GM18499 (cell line): ENCODE data around the gene CLSTN1.
"Not testable (repeated sequence)": the region's sequence is repeated elsewhere in the genome, so short reads cannot be mapped to it uniquely, and the experiment has no call there.

Source experiments
- ATAC-seq: cut with Tn5 transposase; IDR thresholded peaks from one replicate; pipeline ENCODE4 v1.9.1; 2021; ENCODE audit warnings: moderate number of reproducible peaks; ENCODE audit not compliant: insufficient read depth, unreplicated experiment

Gene CLSTN1

GRCh38 chr1:9770298-9770697 is 53.5 kb downstream of the CLSTN1 start:
- ATAC-seq = no peak

DNA sequence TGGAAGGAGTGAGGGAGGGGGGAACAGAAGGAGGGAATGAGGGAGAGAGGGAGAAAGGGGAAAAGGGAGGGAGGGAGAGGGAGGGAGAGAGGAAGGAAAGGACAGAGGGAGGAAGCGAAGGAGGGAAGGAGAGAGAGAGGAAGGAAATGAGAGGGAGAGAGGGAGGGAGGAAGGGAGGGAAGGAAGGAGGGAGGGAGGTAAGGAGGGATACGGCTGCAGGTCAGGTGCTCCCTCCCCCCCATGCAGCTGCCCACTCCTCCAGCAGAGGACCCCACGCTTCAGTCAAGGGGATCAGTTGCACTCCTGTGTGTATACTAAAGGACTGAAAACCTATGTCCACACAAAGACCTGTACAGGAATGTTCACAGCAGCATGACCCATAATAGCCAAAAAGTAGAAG is 54.8 kb downstream of the CLSTN1 start:
- ATAC-seq = no peak

GRCh38 chr1:9767964-9768668 is 55.6 kb downstream of the CLSTN1 start:
- no peak for ATAC-seq

DNA sequence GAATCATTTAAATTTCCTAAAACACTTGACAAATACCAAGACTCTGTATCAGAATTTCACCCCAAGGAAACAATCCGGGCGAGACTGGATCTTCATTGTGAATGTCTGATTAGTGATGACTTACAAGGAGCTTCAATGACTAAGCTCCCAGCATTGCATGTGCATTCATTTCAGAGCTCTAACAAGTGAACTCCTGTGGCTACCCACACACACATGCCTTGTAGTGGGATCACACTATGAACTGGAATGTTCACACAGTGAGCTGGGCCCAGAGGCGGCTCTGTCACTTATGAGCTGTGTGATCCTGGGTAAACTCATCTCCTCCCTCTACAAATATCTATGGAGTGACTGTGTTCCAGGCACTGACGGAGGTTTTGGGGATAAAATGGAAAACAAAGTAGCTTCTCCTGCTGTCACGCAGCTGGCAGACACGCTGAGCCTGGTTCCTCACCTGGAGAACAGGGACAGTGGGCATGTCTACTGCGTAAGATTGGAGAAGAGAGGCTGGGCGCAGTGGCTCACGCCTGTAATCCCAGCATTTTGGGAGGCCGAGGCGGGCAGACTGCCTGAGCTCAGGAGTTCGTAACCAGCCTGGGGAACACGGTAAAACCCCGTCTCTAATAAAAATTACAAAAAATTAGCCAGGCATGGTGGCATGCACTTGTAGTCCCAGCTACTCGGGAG is 56.9 kb downstream of the CLSTN1 start:
- no peak for ATAC-seq

DNA sequence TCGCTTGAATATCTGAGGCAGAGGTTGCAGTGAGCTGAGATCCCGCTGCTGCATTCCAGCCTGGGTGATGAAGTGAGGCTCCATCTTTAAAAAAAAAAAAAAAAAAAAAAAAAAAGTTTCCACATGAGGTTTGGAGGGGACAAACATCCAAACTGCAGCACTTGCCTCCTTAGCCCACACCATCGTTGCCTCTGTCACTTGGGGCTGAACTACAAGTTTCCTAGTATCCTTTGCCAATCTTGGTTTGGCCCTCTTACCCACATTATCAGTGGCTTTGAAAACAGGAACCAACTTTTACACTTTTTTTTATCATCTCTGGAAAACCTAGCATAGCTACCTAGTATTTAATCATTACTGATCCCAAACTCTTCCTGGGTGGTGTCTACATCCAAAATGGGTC is 59.2 kb downstream of the CLSTN1 start:
- ATAC-seq = no peak

GRCh38 chr1:9763914-9764313 is 59.9 kb downstream of the CLSTN1 start:
- ATAC-seq = no peak

DNA sequence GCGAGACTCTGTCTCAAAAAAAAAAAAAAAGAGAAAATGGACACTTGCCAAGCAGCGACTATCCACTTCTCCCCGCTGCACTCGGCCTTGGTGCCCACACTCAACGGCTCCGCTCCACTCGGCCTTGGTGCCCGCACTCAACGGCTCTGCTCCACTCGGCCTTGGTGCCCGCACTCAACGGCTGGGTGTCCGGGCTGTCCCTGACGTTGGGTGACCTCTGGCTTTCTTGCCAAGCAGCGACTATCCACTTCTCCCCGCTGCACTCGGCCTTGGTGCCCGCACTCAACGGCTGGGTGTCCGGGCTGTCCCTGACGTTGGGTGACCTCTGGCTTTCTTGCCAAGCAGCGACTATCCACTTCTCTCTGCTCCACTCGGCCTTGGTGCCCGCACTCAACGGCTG is 61.3 kb downstream of the CLSTN1 start:
- ATAC-seq = not testable (repeated sequence)

- ATAC-seq = no peak
Observed at GRCh38 chr1:9761855-9762254, 61.9 kb downstream of the CLSTN1 start.

- no peak for ATAC-seq
Observed at GRCh38 chr1:9760824-9761223, 62.9 kb downstream of the CLSTN1 start.

DNA sequence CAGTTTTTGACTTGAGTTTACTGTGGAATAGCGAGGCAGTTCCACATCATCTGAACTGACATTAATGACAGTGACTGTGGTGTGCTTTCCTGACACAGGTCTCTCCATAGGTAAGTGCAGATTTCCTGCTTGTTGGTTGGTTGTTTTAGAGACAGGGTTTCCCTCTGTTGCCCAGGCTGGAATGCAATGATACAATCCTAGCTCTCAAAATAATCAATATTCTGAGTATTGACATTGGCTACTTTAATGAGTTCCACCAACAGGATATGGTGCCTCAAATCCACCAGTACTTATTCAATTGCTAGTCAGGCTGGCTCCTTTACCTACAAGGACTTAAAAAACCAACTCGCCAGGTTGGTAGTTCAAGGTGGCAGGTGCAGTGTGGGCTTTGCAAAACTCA is 63.8 kb downstream of the CLSTN1 start:
- ATAC-seq = no peak

DNA sequence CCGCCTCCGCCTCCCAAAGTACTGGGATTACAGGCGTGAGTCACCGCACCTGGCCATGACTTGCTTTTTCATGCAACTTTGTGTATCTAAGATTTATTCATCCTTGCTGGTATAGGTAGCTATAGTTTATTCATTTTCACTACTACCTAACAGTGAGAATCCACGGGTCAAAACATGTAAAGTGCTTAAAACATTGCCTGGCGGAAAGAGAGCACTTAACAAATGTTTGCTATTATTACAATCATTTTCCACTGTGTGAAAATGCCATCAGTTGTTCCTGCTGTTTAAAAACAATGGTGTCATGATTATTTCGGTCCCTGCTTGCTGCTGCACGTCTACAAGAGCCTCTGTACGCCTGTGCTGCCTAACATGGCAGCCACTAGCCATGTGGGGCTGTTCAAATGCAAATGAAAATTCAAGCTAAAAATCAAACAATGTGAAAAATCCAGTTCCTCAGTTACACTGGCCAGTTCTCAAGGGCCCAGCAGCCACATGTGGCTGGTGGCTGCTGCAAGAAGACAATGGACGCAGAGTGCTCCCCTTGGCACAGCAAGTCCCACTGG is 65.1 kb downstream of the CLSTN1 start:
- no peak for ATAC-seq

DNA sequence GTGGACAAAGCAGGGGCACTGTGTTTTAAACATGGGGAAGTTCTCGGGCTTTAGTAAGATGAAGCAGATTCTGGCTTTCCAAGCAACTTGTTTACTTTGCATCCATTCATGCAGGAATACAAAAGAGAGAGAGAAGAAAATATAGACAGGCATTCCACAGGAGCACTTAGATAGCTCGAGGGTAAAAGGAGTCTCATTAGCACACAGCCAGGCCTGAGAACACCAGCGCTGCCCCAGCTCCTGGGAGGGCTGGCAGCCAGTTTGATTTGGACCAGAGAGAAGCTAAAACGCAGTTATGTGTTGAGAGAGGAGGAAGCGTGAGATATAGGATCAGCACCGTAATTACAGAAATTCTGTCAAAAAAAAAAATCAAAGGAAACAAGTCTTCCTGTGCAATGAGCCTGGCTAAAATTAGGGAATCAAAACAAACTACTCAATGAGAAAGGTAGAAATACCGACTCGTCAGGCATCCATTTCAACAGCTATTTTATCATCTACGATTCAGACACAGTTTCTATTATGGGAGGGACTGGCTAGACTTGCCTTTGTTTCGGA is 68.2 kb downstream of the CLSTN1 start:
- no peak for ATAC-seq

GRCh38 chr1:9753121-9753531 is 70.6 kb downstream of the CLSTN1 start:
- no peak for ATAC-seq

GRCh38 chr1:9751971-9752370 is 71.8 kb downstream of the CLSTN1 start:
- ATAC-seq = no peak

DNA sequence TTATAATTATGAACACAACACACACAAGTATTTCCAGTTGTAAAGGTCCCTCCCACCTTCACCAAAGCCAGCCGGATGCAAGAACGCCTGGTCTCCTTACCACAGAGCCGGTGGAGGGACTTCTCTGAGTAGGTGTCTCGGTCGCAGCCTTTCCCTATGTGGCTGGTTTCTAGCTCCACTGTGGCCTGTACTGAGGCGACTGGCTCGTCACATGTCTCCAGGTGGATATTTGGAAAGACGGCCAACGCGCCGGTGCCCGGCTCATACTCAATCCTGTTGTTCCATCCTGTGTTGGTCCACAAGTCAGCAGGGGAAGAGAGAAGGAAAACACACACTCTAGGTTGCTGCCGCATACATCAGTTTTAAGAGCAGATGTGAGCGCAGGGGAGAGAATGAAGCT is 74.4 kb downstream of the CLSTN1 start:
- no peak for ATAC-seq

DNA sequence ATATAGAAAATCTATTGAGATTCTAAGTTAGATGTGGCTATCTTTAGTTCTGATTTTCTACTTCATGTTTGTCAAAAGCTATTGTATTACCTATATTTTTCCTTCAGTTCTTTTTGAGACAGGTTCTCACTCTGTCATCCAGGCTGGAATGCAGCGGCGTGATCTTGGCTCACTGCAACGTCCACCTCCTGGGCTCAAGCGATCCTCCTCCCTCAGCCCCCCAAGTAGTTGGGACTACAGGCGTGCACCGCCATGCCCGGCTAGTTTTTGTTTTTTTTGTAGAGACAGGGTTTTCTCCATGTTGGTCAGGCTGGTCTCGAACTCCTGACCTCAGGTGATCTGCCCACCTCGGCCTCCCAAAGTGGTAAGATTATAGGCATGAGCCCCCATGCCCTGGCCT is 75.4 kb downstream of the CLSTN1 start:
- ATAC-seq = not testable (repeated sequence)

DNA sequence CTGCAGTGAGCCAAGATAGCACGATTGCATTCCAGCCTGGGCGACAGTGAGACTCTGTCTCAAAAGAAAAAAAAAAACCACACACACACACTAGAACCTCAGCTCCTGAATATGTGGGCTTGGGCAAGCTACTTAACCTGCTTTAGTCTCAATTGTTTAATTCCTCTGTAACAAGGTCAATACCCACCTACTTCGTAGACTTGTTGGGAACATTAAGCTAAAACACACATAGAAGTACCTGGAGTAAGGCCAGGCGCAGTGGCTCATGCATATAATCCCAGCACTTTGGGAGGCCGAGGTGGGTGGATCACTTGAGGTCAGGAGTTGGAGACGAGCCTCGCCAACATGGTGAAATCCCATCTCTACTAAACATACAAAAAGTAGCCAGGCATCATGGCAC is 77.1 kb downstream of the CLSTN1 start:
- ATAC-seq = no peak

- ATAC-seq = no peak
Observed at GRCh38 chr1:9746211-9746610, 77.6 kb downstream of the CLSTN1 start.

GRCh38 chr1:9744106-9744799 is 79.5 kb downstream of the CLSTN1 start:
- ATAC-seq = no peak

DNA sequence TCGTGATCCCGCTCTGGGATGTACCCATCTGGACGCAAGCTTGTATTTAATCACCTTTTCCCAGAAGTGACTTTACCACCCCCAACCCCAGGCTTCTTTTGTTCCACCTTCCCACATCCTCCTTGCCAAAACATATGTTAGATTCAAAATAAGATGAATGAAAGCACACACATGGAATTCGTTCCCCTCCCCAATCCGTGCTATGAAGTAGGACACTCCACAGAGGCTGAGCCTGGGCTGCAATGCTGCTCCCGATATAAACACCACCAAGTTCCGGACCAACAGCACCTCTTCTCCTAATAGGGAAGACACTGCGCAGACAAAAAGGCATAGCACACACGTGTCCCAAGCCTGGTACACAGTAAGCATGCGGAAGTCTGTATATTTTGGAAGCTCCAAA is 86.1 kb downstream of the CLSTN1 start:
- ATAC-seq = no peak

DNA sequence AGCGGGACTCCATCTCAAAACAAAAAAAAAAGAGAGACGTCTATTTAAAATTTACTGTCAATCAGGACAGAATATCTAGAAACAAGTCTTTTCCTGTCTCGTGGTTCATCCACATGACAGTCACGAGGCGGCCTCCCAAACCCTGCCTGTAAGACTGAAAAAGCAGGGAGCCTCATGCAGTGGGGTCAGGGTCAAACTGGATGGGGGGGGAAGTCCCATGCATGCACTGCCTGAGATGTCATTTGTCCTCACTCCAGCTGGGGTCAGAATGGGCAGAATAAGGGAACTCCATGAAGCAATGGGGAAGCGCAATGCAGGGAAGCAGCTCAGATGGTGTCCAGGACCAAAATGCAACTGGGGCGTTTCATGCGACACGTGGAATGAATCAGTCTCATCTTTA is 86.7 kb downstream of the CLSTN1 start:
- ATAC-seq = no peak
